ENCODE data around the gene STIMATE. TPM values are rescaled to one million over a fixed set of nuclear protein-coding genes. Genes with fewer than 3 reads are reported as not detected.

The STIMATE gene
- total RNA-seq, 1 donor from 2014 or later = 28.4 TPM

DNA sequence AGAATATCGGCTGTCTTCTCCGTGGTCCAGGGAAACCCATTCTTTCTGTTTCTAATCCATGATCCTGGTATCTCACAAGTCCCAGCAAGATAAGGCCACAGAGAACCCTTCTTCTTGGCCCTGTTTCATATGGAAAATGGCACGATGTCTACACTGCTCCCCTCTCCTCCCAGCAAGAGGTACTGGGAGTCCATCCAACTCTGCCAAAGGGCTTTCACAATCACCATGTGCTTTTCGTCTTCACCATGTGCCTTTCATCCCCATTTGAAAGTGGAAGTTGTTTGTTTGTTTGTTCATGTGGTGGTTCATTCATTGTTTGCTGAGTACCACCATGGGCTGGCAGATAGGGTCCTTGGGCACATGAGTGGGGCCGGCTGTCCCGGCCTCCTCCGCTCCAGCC, 97.3 kb downstream of the STIMATE start:
- Mint-ChIP-seq H3K4me3 (no peak overlapping the region), H3K27me3 (no peaks in the 10 kb centered on the region), H3K9me3 (no peaks in the 10 kb centered on the region), H3K27ac (no peak overlapping the region), H3K4me1 (ENCODE audit: unreplicated experiment) (no peaks in the 10 kb centered on the region), H3K36me3 (no peaks in the 10 kb centered on the region)
- DNase-seq (ENCODE audit: extremely low spot score, unreplicated experiment) = no peak
- TF ChIP-seq, protein P1, sequence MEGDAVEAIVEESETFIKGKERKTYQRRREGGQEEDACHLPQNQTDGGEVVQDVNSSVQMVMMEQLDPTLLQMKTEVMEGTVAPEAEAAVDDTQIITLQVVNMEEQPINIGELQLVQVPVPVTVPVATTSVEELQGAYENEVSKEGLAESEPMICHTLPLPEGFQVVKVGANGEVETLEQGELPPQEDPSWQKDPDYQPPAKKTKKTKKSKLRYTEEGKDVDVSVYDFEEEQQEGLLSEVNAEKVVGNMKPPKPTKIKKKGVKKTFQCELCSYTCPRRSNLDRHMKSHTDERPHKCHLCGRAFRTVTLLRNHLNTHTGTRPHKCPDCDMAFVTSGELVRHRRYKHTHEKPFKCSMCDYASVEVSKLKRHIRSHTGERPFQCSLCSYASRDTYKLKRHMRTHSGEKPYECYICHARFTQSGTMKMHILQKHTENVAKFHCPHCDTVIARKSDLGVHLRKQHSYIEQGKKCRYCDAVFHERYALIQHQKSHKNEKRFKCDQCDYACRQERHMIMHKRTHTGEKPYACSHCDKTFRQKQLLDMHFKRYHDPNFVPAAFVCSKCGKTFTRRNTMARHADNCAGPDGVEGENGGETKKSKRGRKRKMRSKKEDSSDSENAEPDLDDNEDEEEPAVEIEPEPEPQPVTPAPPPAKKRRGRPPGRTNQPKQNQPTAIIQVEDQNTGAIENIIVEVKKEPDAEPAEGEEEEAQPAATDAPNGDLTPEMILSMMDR (conservative IDR thresholded peaks at IDR 0.05) = no peak

DNA sequence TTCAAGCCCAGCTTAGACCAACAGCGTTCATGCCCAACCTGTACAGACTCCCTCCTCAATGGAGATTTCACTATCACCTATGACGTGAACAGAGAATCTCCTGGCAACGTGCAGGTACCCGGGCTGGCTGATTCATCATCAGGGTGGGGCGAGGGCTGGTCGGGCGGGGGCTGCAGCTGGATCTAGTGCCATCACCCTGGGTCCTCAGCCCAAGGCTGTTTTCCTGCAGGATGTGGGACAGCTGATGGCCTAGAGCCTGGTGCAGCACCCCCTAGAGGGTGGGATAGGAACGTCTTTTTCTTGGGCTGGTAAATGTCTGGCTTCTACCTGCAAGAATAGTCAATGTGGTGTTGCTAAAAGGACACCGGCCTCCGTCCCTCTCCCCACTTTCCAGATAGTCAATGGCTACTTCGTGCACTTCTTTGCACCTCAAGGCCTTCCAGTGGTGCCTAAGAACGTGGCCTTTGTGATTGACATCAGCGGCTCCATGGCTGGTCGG, 98.3 kb downstream of the STIMATE start:
- DNase-seq (ENCODE audit: extremely low spot score, unreplicated experiment) = no peak
- no peaks in the 10 kb centered on the region for H3K9me3 Mint-ChIP-seq
- no peak overlapping the region for H3K4me3 Mint-ChIP-seq
- H3K36me3 Mint-ChIP-seq = no peaks in the 10 kb centered on the region
- TF ChIP-seq, protein P1 (conservative IDR thresholded peaks at IDR 0.05) = peak; percentile 70
- H3K27ac Mint-ChIP-seq = no peak overlapping the region
- peaks cover 6% of the 10 kb centered on the region for H3K4me1 Mint-ChIP-seq (ENCODE audit: unreplicated experiment)
- no peaks in the 10 kb centered on the region for H3K27me3 Mint-ChIP-seq

DNA sequence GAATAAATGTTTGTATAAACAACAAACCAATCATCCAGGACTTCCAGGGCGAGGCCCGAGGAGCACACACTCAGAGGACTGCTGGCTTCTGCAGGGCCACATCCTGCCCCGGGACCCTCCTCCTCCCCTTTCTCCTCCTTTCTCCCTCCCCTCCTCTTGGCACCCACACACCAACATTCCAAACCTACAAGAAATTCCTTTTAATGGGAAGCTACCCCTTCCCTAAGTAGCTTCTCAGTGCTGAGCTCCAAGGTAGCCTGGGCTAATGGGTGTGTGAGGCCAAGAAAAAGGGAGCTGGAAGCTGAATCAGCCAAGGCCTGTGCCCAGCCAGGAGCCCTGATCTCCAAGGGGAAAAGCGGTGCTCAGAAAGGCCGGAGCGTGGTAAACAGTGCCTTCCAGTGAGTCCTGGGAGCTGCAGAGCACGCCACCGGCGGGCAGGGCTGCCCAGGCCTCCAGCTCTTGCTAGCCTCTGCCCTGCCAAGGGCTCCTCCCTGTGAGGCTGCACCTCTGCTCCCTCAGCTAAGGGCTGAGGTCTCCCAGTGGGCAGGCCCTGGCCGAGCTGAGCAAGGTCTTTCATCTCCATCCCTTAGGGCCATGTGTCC, 98.9 kb downstream of the STIMATE start:
- no peaks in the 10 kb centered on the region for H3K9me3 Mint-ChIP-seq
- H3K36me3 Mint-ChIP-seq = no peaks in the 10 kb centered on the region
- TF ChIP-seq, protein P1 (conservative IDR thresholded peaks at IDR 0.05) = no peak
- H3K4me3 Mint-ChIP-seq = no peak overlapping the region
- peaks cover 8% of the 10 kb centered on the region for H3K4me1 Mint-ChIP-seq (ENCODE audit: unreplicated experiment)
- no peak for DNase-seq (ENCODE audit: extremely low spot score, unreplicated experiment)
- H3K27me3 Mint-ChIP-seq = no peaks in the 10 kb centered on the region
- no peak overlapping the region for H3K27ac Mint-ChIP-seq

DNA sequence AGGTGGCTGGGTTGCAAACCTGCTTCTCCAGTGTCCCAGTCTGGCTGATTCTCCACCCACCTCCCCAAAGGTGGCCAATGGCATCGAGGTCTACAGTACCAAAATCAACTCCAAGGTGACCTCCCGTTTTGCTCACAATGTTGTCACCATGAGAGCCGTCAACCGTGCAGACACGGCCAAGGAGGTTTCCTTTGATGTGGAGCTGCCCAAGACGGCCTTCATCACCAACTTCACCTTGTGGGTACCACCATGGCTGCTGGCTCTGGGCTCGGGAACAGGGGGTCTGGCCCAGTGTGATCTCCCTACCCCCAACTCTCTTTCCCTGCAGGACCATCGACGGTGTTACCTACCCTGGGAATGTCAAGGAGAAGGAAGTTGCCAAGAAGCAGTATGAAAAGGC, 100.9 kb downstream of the STIMATE start:
- Mint-ChIP-seq H3K9me3 (no peaks in the 10 kb centered on the region), H3K27me3 (no peaks in the 10 kb centered on the region), H3K36me3 (no peaks in the 10 kb centered on the region), H3K27ac (no peak overlapping the region), H3K4me1 (ENCODE audit: unreplicated experiment) (peaks cover 8% of the 10 kb centered on the region), H3K4me3 (no peak overlapping the region)
- TF ChIP-seq, protein P1 (conservative IDR thresholded peaks at IDR 0.05) = no peak
- DNase-seq (ENCODE audit: extremely low spot score, unreplicated experiment) = no peak

DNA sequence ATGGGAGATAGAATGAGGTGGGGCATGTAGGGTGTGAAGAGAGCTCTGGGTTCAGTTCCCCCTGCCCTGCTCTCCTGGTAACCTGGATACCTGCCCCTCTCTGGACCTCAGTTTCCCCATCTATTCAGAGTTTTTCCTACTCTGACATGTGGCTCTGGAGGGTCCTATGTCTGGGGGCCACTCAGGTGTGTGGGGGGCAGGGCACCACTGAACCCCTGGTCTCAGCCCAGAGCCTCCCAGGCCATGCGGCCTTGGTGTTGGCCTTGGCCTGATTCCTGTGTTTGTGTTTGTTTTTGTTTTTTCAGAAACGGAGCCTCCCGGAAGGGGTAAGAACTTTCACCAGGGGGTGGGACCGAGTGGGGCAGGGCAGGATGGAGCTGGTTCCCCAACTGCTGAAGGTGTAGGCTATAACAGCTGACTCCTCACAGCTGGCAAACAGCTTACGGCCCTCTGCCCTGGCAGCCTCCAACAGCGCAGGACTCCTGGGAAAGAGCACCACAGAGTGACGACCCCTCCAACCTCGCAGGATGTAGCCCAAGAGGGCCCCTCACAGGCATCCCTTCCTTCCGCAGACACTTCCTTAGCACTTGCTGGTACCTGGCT, 101.9 kb downstream of the STIMATE start:
- peaks cover 8% of the 10 kb centered on the region for H3K4me1 Mint-ChIP-seq (ENCODE audit: unreplicated experiment)
- TF ChIP-seq, protein P1 (conservative IDR thresholded peaks at IDR 0.05) = no peak
- no peak overlapping the region for H3K4me3 Mint-ChIP-seq
- H3K27ac Mint-ChIP-seq = no peak overlapping the region
- no peaks in the 10 kb centered on the region for H3K36me3 Mint-ChIP-seq
- DNase-seq (ENCODE audit: extremely low spot score, unreplicated experiment) = no peak
- H3K27me3 Mint-ChIP-seq = no peaks in the 10 kb centered on the region
- H3K9me3 Mint-ChIP-seq = no peaks in the 10 kb centered on the region

All from type B pancreatic cell (in vitro differentiated cells).